Lower leg skin (tissue), 4 donors: Measurements from ENCODE around the gene TERT. TPM values are rescaled to one million over a fixed set of nuclear protein-coding genes. Genes with fewer than 3 reads are reported as not detected.

Experiments
- DNase-seq, 2 donors: peaks; one replicate each; pipeline ENCODE4 v3.0.0-alpha.2; 2019; ENCODE audit warnings: low spot score in 2 of 2
- H3K4me3 ChIP-seq: fragments of 200-600 bp; sonication (generic); 2 replicates; pipeline ENCODE4 v1.5.1; 2017; ENCODE audit warnings: mild to moderate bottlenecking, low read depth; ENCODE audit not compliant: poor library complexity, severe bottlenecking
- CTCF ChIP-seq, 3 donors: fragments of 450-650 bp; IDR thresholded peaks; one replicate each; pipeline ENCODE4 v1.5.1; 2016; ENCODE audit warnings: antibody characterized with exemption in 3 of 3, mild to moderate bottlenecking in 3 of 3, moderate library complexity in 2 of 3
- POLR2A ChIP-seq, 2 donors: fragments of 450-650 bp; IDR thresholded peaks; one replicate each; pipeline ENCODE4 v1.6.1; 2016 to 2017; ENCODE audit warnings: antibody characterized with exemption in 2 of 2, mild to moderate bottlenecking in 1 of 2, moderate library complexity in 1 of 2
- WGBS, 2 donors: methylation state at CpG; one replicate each; pipeline ENCODE4 v1.1.5; 2018; 5-methylcytosine and 5-hydroxymethylcytosine counted together
- intact Hi-C: fragments of 100-400 bp; cut with DNase I; formaldehyde crosslinking; loops from one replicate; pipeline ENCODE4 v1.15.0; 2023; ENCODE audit warnings: low total_unique reads
- total RNA-seq, 4 donors: library from RNA; depleted of rRNA; stranded (reverse); fragments of >200 nt; gene quantifications; one replicate each; pipeline ENCODE4 v1.1.0, GENCODE V29; 2016

Gene TERT
- total RNA-seq, 4 donors from 2014 or later = 0.13 to 0.38 TPM; not detected in 2

DNA sequence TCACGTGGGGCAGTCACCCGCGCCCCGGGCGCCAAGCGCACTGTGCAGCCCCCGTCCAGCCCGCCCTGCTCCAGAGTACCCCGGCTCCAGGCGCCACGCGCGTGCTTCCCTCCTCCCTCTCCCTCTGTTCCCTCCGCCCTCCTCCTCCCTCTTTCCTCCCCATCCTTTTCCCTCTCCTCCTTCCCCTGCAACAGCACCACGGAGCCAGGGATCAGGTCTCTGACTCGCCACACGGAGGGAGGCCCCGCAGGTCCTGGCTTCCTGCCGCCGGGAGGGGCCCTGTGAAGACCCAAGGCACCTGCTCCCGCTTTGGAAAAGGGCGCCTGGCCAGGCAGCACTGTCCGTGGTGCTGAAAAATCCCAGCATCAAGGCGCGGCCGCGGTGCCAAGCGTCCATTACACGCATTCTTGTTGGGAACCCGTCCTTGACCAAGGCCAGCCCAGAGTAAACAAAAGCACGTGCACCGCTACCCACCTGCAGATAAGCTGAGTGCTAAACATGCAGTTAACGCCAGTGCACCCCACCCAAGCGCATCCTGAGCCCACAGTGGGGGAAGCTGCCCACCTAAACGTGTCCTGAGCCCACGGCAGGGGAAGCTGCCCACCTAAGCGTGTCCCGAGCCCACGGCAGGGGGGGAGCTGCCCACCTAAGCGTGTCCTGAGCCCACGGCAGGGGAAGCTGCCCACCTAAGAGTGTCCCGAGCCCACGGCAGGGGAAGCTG is 48.0 kb downstream of the TERT start:
- 19 to 23% methylated on average over 30 to 39 of the region's 43 CpGs for WGBS, 2 donors
- no peak for DNase-seq
- intact Hi-C loops = no loop called here
- TF ChIP-seq CTCF (IDR thresholded peaks at IDR 0.05) (peak in 1 of 3 donors; percentile 10), POLR2A (IDR thresholded peaks at IDR 0.05) (no peak)
- H3K4me3 ChIP-seq = no peak overlapping the region

DNA sequence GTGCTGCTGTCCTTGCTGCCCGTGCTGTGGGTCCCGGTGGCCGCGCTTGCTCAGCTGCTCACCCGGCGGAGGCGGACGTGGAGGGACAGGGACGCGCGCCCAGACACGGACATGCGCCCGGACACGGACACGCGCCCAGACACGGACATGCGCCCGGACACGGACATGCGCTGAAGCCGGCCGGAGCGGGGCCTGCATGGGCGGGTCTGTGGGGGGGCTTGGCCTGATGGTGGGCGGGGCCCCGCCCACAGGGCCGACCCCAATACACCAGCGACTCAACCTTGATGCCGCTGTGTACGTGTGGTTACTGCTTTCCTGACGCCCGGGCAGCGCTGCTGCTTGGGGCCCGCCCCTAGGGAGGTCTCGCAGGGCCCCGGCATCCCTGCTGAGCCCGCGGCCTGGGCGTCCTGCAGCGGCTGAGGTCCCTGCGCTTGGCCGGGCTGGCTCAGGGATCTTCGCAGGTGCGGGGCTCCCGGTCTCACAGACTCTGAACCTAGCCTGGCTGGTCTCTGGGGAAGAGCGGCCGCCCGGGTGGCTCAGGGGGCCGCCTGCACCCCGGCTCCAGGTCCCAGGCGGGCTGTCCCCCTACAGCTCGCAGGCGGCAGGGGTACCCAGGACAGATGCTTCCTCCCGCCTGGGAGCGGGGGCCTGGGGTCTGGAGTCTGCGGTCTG is 48.8 kb downstream of the TERT start:
- intact Hi-C loops = no loop called here
- no peak for DNase-seq
- no peak overlapping the region for H3K4me3 ChIP-seq
- TF ChIP-seq CTCF (IDR thresholded peaks at IDR 0.05) = no peak
- no peak for TF ChIP-seq POLR2A (IDR thresholded peaks at IDR 0.05)
- WGBS, 2 donors = 19 to 40% methylated on average over 4 to 43 of the region's 58 CpGs

- DNase-seq = no peak
- no peak overlapping the region for H3K4me3 ChIP-seq
- intact Hi-C loops = no loop called here
- TF ChIP-seq POLR2A (IDR thresholded peaks at IDR 0.05) (no peak), CTCF (IDR thresholded peaks at IDR 0.05) (no peak)
- 54 to 69% methylated on average over 8 to 10 of the region's 10 CpGs for WGBS, 2 donors
Measured at GRCh38 chr5:1244976-1245375, 49.9 kb downstream of the TERT start.

DNA sequence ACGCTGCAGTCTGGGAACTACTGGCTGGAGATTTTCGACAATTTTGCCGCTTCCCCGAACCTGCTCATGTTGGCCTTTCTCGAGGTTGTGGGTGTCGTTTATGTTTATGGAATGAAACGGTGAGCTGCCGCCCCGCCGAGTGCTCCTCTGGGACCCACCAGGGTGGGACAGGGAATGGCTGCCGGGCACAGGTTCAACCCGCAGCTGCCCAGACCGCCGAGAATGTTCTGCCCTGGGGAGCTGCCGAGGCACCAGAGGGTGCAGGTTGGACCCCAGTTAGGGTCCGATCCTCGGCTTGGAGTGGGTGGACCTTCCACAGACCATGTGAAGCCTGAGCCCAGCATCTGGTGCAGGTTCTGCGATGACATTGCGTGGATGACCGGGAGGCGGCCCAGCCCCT is 50.6 kb downstream of the TERT start:
- intact Hi-C loops = no loop called here
- DNase-seq = no peak
- 61 to 68% methylated on average over 20 to 21 of the region's 21 CpGs for WGBS, 2 donors
- TF ChIP-seq CTCF (IDR thresholded peaks at IDR 0.05) (no peak), POLR2A (IDR thresholded peaks at IDR 0.05) (no peak)
- no peak overlapping the region for H3K4me3 ChIP-seq

DNA sequence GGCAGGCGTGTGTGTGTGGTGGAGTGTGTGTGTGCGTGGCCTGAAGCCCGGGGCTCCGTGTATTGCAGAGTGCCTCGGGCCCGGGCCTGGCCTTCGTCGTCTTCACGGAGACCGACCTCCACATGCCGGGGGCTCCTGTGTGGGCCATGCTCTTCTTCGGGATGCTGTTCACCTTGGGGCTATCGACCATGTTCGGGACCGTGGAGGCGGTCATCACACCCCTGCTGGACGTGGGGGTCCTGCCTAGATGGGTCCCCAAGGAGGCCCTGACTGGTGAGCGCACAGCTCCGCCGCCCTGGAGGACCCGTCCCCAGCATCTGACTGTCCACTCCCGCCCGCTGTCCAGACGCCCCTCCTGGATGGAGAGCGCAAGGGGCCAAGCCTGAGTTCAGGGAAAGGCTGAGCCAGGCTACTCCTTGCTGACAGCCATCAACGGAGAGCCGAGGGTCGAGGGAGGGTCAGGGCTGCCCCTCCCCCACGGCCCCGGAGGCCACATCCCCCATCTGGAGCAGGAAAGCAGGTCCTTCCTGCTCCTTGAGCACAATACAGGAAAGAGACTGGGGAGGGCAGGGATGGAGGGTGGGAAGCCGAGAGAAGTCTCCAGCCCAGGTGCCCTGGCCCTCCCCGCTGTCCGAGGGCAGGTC is 51.3 kb downstream of the TERT start:
- TF ChIP-seq CTCF (IDR thresholded peaks at IDR 0.05) (no peak), POLR2A (IDR thresholded peaks at IDR 0.05) (no peak)
- WGBS, 2 donors = 10 to 52% methylated on average over 8 to 27 of the region's 33 CpGs
- no peak overlapping the region for H3K4me3 ChIP-seq
- no peak for DNase-seq
- intact Hi-C loops = no loop called here
